Measurements from ENCODE around the gene STUB1.

- TF ChIP-seq FOXA1 (IDR thresholded peaks at IDR 0.05) (no peak), ZNF384 (IDR thresholded peaks at IDR 0.05) (no peak), TARDBP (IDR thresholded peaks at IDR 0.05) (no peak), BHLHE40 (IDR thresholded peaks at IDR 0.05; ENCODE audit: borderline replicate concordance) (no peak)
These were observed 30.4 kb downstream of the STUB1 start for GRCh38 chr16:710500-711075.

Data from HEK293T (cell line).